Cardiac fibroblast (primary cell): ENCODE data around the gene PARVB.

Source experiments
- DNase-seq, 2 donors: peaks; one replicate each; pipeline versions ENCODE4 v3.0.0 to v3.0.0-alpha.2; 2010; ENCODE audit warnings: low read depth in 2 of 2
- H3K4me3 ChIP-seq, 2 donors: replicated peaks in 1 of 2; 1 replicate in 1 of 2; 2 replicates in 1 of 2; pipeline ENCODE4 v1.5.1; 2011; ENCODE audit warnings: low read depth in 2 of 2, low read length in 2 of 2, mild to moderate bottlenecking in 2 of 2, moderate library complexity in 1 of 2
- CTCF ChIP-seq: IDR thresholded peaks from one replicate; pipeline ENCODE4 v1.5.1; 2011; ENCODE audit warnings: low read depth, mild to moderate bottlenecking, low read length, inconsistent platforms

Gene PARVB

DNA sequence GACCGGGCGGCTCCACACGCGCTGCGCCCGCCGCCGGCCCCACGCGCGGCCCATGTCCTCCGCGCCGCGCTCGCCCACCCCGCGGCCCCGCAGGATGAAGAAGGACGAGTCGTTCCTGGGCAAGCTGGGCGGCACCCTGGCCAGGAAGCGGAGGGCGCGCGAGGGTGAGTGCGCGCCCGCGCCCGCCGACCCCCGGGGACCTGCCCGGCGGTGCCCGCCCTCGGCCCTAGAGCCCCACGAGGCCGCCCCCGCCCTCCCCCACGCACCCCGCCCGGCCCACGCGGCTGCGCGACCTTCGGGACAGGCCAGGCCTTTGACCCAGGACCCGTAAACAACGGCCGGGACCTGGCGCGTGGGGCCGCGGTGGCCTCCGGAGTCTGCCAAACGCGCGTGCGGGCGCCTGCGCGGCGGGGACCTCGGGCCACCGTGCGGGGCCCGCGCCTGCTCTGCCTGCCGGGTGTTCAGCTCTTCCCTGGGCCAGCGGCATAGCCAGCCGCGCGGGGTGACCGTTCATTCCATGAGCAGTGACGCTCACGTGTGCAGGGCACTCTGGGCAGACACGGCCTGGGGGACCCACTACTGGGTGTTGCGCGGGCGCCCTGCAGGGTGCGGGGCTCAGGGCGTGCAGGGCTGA, at the start of gene PARVB:
PARVB (plus strand) TSS at position 15 of the 634 bp plus-strand sequence; CDS start at position 53, 38 bp downstream.
- peak within 1 kb of the TSS; percentile 62 to 63 for H3K4me3 ChIP-seq
- DNase-seq: peak in 1 of 2 donors; percentile 29
- TF ChIP-seq CTCF: no peak

DNA sequence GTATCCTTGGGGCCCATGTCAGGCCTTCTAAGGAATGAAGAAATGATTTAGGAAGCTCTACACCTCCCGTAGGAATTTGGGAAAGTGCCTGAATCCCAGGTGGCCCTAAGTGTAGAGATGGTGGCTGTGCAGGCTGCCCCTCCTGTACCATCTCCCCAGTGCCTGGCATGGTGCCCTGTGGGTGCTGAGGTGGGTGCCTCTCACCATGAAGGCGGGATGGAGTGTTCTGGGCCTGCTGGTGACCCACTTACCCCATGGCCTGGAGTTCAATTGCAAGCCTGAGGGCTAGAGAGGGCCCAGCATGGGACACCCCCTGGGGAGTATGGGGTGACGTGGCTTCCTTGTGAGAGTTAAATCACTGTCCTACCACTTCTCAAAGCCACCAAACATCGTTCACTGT, 49.1 kb upstream of the PARVB start:
- TF ChIP-seq CTCF: no peak
- no peak for DNase-seq
- no peak overlapping the region for H3K4me3 ChIP-seq

DNA sequence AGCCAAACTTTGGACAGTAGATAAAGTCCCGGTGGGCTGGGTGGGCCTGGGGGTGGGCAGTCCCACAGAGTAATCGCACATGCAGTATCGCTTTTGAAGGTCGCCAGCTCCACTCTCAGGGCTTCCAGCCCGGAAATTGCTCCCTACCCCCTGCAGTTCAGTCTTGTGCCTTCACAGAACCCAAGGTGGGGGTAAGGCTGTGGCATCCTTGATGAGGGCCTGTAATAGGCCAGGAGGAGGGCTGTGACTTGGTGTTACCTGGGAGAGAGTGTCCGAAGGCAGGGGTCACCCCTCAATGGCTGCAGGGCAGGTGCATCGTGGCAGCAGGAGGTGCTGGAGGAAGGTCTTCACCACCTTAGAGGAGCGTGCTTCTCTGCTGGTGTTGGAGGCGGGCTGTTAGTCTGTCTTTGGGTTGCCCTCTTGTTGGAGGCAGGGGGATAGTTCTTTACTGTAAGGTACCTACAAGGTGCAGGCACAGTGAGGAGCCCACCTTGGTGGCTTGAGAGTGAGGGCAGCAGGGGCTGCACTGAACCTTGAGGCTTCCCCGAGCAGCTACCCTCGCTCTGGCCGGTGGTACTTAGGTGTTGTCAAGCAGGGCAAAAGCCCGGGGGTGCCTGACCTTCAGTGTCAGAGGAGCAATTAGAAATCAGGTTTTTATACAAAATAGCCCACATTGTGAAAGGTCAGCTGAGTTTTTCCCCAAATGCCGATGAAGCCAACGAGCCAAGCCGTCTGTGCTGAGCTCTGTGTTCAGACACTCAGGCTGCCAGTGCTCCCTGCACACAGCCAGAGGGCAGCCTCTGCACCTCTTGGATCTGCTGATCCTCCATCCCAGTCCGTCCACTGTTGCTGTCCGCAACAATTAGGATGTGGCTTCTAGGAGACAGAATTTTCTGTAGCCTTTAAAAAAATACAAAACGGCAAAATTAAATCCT, 47.0 kb upstream of the PARVB start:
- no peak for TF ChIP-seq CTCF
- no peak for DNase-seq
- H3K4me3 ChIP-seq: no peak overlapping the region

- no peak overlapping the region for H3K4me3 ChIP-seq
- TF ChIP-seq CTCF: no peak
- no peak for DNase-seq
Observed at GRCh38 chr22:43978558-43978957, 45.5 kb upstream of the PARVB start.

DNA sequence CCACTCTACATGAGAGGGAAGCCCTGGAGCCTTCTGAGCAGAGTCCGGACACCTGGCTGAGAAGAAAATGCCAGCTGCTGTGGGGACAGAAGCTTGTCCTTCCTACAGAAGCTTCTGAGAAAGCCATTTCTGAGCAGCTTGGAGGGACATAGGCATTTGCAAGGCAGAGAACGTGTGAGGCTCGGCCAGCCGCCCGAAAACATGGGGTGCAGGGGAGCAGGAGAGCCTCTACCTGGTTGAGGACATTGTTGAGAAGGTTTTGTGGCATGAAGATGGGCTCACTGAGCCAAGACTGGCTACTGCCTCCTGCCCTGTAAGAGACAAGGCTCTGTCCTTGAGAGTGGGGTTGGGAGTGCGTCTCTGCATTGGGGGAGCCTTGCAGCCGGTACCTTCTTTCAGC, 43.5 kb upstream of the PARVB start:
- H3K4me3 ChIP-seq: no peak overlapping the region
- DNase-seq: no peak
- TF ChIP-seq CTCF: no peak

DNA sequence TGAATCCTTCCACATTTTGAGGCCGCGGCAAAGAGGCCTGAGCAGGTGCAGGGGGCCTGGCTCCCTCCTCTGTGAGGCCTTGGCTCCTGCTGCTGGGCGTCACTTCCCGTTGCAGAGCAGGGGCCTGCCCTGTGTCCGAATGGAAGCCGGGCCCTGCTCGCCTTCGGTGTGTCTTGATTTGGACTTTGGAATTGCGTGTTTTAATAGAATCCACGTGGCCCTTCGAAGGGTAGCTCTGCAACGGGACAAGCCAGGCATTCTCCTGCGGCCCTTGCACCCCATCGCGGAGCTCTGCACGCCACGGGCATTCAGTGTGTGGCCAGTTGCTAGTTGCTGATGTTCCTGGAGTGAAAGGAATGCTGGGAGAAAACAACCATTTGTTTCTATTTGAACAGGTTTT, 43.1 kb upstream of the PARVB start:
- H3K4me3 ChIP-seq: no peak overlapping the region
- no peak for TF ChIP-seq CTCF
- no peak for DNase-seq
